HG03025 (cell line): ENCODE results near the gene EHBP1L1.
"Not testable (repeated sequence)": the region's sequence is repeated elsewhere in the genome, so short reads cannot be mapped to it uniquely, and the experiment has no call there.

ENCODE experiments used
- ATAC-seq: cut with Tn5 transposase; IDR thresholded peaks from one replicate; pipeline ENCODE4 v1.9.1; 2021; ENCODE audit warnings: mild to moderate bottlenecking, moderate library complexity; ENCODE audit not compliant: unreplicated experiment, low FRiP score

EHBP1L1 gene

GRCh38 chr11:65559951-65560537, 15.8 kb upstream of the EHBP1L1 start:
- no peak for ATAC-seq

GRCh38 chr11:65560555-65561418, 15.1 kb upstream of the EHBP1L1 start:
- no peak for ATAC-seq

- no peak for ATAC-seq
These were observed 13.8 kb upstream of the EHBP1L1 start for GRCh38 chr11:65562020-65562419.

GRCh38 chr11:65562788-65563187, 13.1 kb upstream of the EHBP1L1 start:
- no peak for ATAC-seq

GRCh38 chr11:65563601-65564000, 12.3 kb upstream of the EHBP1L1 start:
- ATAC-seq: no peak

- not testable (repeated sequence) for ATAC-seq
These were observed 10.8 kb upstream of the EHBP1L1 start for GRCh38 chr11:65564879-65565559.

- ATAC-seq: no peak
These were observed 10.0 kb upstream of the EHBP1L1 start for GRCh38 chr11:65565624-65566453.

- no peak for ATAC-seq
These were observed 6.5 kb upstream of the EHBP1L1 start for GRCh38 chr11:65569164-65569972.

GRCh38 chr11:65569973-65570918, 5.6 kb upstream of the EHBP1L1 start, which contains the start of gene ZNRD2:
ZNRD2 (plus strand) TSS chr11:65570477; CDS start chr11:65570492, 15 bp downstream.
- peak; percentile 61 for ATAC-seq

- ATAC-seq: no peak
These were observed 4.4 kb upstream of the EHBP1L1 start for GRCh38 chr11:65571420-65571819.

GRCh38 chr11:65571940-65572339, 3.9 kb upstream of the EHBP1L1 start:
- ATAC-seq: no peak

GRCh38 chr11:65572356-65573051, 3.3 kb upstream of the EHBP1L1 start, which contains the start of gene FAM89B:
FAM89B (plus strand) TSS chr11:65572538; CDS start chr11:65572670, 132 bp downstream.
- no peak for ATAC-seq

GRCh38 chr11:65573391-65574079, 2.3 kb upstream of the EHBP1L1 start:
- no peak for ATAC-seq

GRCh38 chr11:65574109-65574810, 1.6 kb upstream of the EHBP1L1 start:
- no peak for ATAC-seq

GRCh38 chr11:65574811-65575567, 864 bp upstream of the EHBP1L1 start:
- no peak for ATAC-seq
